ENCODE data around the gene PTPRN2. TPM values are rescaled to one million over a fixed set of nuclear protein-coding genes. Genes with fewer than 3 reads are reported as not detected.

PTPRN2 gene
- polyA plus RNA-seq, 1 of the 3 experiments (the other 2 are of a cell fraction): 4.0 TPM

DNA sequence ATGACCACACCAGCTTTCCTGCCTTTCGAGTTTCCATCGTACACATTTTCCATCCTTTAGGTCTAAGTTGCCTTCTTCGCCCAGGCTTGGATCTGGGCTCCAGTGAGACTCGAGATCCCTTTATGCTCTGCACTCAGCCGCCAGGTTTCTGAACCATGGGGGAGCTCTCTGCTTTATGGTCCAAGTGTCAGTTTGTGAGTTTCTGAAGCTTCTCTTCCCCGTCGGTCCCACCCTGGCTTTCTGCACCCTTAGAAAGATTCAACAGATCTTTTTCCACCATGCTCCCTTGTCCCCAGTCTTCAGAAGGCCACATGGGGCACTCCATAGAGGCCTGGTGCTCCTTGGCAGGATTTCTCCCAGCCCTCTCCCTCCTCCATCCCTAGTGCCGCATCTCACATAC, 402.0 kb downstream of the PTPRN2 start (continued):
- no peak for TF ChIP-seq FOXJ3 (CRISPR knock-in tag; IDR thresholded peaks at IDR 0.05)
- no peak for TF ChIP-seq SIN3A (IDR thresholded peaks at IDR 0.05; ENCODE audit: borderline replicate concordance, low read depth, low read length)

- Histone ChIP-seq H3K79me2 (ENCODE audit: insufficient read depth) (no peaks in the 10 kb centered on the region), H4K20me1 (ENCODE audit: insufficient read depth) (no peaks in the 10 kb centered on the region), H3F3A (replicated peaks; ENCODE audit: insufficient read depth) (no peaks in the 10 kb centered on the region), H3K9me3 (peaks cover 11% of the 10 kb centered on the region; the same call in 1 of the 2 replicates), H3K27me3 (ENCODE audit: insufficient read depth) (no peaks in the 10 kb centered on the region), H2AFZ (ENCODE audit: low read depth) (no peak overlapping the region), H3K36me3 (replicated peaks in 1 of 2; ENCODE audit: control insufficient read depth in 1 of 2, insufficient read depth in 2 of 2, low read length in 1 of 2) (no peaks in the 10 kb centered on the region), H3K27ac (ENCODE audit: low read depth in 2 of 2, low read length in 1 of 2) (no peak overlapping the region), H3K9me2 (no peaks in the 10 kb centered on the region), H3K4me3 (ENCODE audit: low read depth in 2 of 2, low read length in 1 of 2) (no peak overlapping the region), H3K9ac (no peak overlapping the region), H3K4me1 (ENCODE audit: control insufficient read depth in 1 of 2, insufficient read depth in 2 of 2, low read depth in 1 of 2, low read length in 1 of 2) (no peaks in the 10 kb centered on the region), H3K4me2 (no peak overlapping the region)
- DNase-seq: no peak
- ChIA-PET POLR2A (no interaction called here), CTCF (no interaction called here)
- TF ChIP-seq, protein P1, sequence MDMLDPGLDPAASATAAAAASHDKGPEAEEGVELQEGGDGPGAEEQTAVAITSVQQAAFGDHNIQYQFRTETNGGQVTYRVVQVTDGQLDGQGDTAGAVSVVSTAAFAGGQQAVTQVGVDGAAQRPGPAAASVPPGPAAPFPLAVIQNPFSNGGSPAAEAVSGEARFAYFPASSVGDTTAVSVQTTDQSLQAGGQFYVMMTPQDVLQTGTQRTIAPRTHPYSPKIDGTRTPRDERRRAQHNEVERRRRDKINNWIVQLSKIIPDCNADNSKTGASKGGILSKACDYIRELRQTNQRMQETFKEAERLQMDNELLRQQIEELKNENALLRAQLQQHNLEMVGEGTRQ (IDR thresholded peaks at IDR 0.05; ENCODE audit: borderline replicate concordance, low read depth, low read length): no peak
- TF ChIP-seq PBX3 (IDR thresholded peaks at IDR 0.05): no peak
- TF ChIP-seq NFIC (IDR thresholded peaks at IDR 0.05; ENCODE audit: borderline replicate concordance): no peak
- TF ChIP-seq MEF2A (IDR thresholded peaks at IDR 0.05; ENCODE audit: borderline replicate concordance, low read depth): no peak
- TF ChIP-seq TAF1 (IDR thresholded peaks at IDR 0.05; ENCODE audit: borderline replicate concordance, low read depth, low read length): no peak
- 14% methylated on average over 1 of the region's 3 CpGs for WGBS (ENCODE audit: low lambda C conversion rate)
These were observed 404.2 kb downstream of the PTPRN2 start for GRCh38 chr7:158183431-158183830.

GRCh38 chr7:158176561-158177173, 411.0 kb downstream of the PTPRN2 start:
- Histone ChIP-seq H3K27ac (ENCODE audit: low read depth in 2 of 2, low read length in 1 of 2) (no peak overlapping the region), H4K20me1 (ENCODE audit: insufficient read depth) (no peaks in the 10 kb centered on the region), H2AFZ (ENCODE audit: low read depth) (no peak overlapping the region), H3K4me1 (ENCODE audit: control insufficient read depth in 1 of 2, insufficient read depth in 2 of 2, low read depth in 1 of 2, low read length in 1 of 2) (no peaks in the 10 kb centered on the region), H3K9me3 (peaks cover 11% of the 10 kb centered on the region; the same call in 1 of the 2 replicates), H3K36me3 (replicated peaks in 1 of 2; ENCODE audit: control insufficient read depth in 1 of 2, insufficient read depth in 2 of 2, low read length in 1 of 2) (no peaks in the 10 kb centered on the region), H3K9ac (no peak overlapping the region), H3K4me2 (no peak overlapping the region), H3K79me2 (ENCODE audit: insufficient read depth) (no peaks in the 10 kb centered on the region), H3K4me3 (ENCODE audit: low read depth in 2 of 2, low read length in 1 of 2) (no peak overlapping the region), H3K9me2 (no peaks in the 10 kb centered on the region), H3F3A (replicated peaks; ENCODE audit: insufficient read depth) (no peaks in the 10 kb centered on the region), H3K27me3 (ENCODE audit: insufficient read depth) (no peaks in the 10 kb centered on the region)
- DNase-seq: no peak
- TF ChIP-seq TCF12 (IDR thresholded peaks at IDR 0.05) (no peak), YY1 (IDR thresholded peaks at IDR 0.05; ENCODE audit: low read depth) (no peak), CHD2 (IDR thresholded peaks at IDR 0.05; ENCODE audit: low read length, partially characterized antibody) (no peak), GATA2 (CRISPR knock-in tag; IDR thresholded peaks at IDR 0.05) (no peak), FOSL2 (IDR thresholded peaks at IDR 0.05; ENCODE audit: borderline replicate concordance, low read depth) (no peak), FOXJ3 (CRISPR knock-in tag; IDR thresholded peaks at IDR 0.05) (no peak), FOXM1 (IDR thresholded peaks at IDR 0.05; ENCODE audit: low read depth) (no peak), RXRA (IDR thresholded peaks at IDR 0.05; ENCODE audit: borderline replicate concordance, low read depth) (no peak), RFX5 (IDR thresholded peaks at IDR 0.05; ENCODE audit: low read length) (no peak), GABPA (IDR thresholded peaks at IDR 0.05; ENCODE audit: low read depth) (no peak), NFIC (IDR thresholded peaks at IDR 0.05; ENCODE audit: borderline replicate concordance) (no peak), EP300 (IDR thresholded peaks at IDR 0.05; ENCODE audit: borderline replicate concordance in 1 of 2, low read depth in 1 of 2, low read length in 1 of 2) (no peak), POLR2AphosphoS5 (IDR thresholded peaks at IDR 0.05; ENCODE audit: low read depth, low read length) (no peak)
- TF ChIP-seq, protein P2, sequence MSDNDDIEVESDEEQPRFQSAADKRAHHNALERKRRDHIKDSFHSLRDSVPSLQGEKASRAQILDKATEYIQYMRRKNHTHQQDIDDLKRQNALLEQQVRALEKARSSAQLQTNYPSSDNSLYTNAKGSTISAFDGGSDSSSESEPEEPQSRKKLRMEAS (IDR thresholded peaks at IDR 0.05; ENCODE audit: low read depth): no peak
- TF ChIP-seq, protein P3, sequence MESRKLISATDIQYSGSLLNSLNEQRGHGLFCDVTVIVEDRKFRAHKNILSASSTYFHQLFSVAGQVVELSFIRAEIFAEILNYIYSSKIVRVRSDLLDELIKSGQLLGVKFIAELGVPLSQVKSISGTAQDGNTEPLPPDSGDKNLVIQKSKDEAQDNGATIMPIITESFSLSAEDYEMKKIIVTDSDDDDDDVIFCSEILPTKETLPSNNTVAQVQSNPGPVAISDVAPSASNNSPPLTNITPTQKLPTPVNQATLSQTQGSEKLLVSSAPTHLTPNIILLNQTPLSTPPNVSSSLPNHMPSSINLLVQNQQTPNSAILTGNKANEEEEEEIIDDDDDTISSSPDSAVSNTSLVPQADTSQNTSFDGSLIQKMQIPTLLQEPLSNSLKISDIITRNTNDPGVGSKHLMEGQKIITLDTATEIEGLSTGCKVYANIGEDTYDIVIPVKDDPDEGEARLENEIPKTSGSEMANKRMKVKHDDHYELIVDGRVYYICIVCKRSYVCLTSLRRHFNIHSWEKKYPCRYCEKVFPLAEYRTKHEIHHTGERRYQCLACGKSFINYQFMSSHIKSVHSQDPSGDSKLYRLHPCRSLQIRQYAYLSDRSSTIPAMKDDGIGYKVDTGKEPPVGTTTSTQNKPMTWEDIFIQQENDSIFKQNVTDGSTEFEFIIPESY (IDR thresholded peaks at IDR 0.05; ENCODE audit: borderline replicate concordance, low read depth): no peak
- ChIA-PET POLR2A (no interaction called here), CTCF (interaction anchor here (1.1 to 1.7 kb wide), 3 partner anchors 9 to 26 kb away, joined by 3 to 6 read pairs (median 3); no protein-coding TSS in a partner anchor)
- WGBS (ENCODE audit: low lambda C conversion rate): 15% methylated on average over 7 of the region's 7 CpGs
